ENCODE data around the gene KCNE4.

Gene KCNE4

DNA sequence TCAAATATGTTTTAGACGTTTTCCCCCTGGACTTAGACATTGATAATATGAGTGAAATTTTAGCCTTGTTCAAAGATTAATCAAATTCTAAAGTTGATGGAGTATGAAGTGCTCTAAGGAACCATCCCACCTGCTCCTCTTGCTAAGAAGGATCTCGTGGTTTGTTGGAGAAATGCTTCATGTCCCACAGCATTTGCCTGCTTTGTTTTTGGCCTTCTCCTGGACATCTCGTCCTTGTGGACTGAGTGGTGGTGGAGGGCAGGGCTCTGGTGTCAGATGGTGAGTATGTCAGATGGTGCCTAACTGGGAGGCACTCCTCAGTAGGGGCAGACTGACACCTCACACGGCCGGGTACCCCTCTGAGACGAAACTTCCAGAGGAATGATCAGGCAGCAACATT, 39.7 kb upstream of the KCNE4 start:
- TF ChIP-seq, protein P1, sequence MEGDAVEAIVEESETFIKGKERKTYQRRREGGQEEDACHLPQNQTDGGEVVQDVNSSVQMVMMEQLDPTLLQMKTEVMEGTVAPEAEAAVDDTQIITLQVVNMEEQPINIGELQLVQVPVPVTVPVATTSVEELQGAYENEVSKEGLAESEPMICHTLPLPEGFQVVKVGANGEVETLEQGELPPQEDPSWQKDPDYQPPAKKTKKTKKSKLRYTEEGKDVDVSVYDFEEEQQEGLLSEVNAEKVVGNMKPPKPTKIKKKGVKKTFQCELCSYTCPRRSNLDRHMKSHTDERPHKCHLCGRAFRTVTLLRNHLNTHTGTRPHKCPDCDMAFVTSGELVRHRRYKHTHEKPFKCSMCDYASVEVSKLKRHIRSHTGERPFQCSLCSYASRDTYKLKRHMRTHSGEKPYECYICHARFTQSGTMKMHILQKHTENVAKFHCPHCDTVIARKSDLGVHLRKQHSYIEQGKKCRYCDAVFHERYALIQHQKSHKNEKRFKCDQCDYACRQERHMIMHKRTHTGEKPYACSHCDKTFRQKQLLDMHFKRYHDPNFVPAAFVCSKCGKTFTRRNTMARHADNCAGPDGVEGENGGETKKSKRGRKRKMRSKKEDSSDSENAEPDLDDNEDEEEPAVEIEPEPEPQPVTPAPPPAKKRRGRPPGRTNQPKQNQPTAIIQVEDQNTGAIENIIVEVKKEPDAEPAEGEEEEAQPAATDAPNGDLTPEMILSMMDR (IDR thresholded peaks at IDR 0.05): no peak
- no peak overlapping the region for H3K27ac ChIP-seq

GRCh38 chr2:223019390-223019930, 32.5 kb upstream of the KCNE4 start:
- TF ChIP-seq, protein P1 (IDR thresholded peaks at IDR 0.05): no peak
- TF ChIP-seq ZFX (IDR thresholded peaks at IDR 0.05; ENCODE audit: borderline replicate concordance): no peak
- no peak overlapping the region for H3K27ac ChIP-seq

- H3K27ac ChIP-seq: no peak overlapping the region
- TF ChIP-seq, protein P1 (IDR thresholded peaks at IDR 0.05): no peak
- TF ChIP-seq ZFX (IDR thresholded peaks at IDR 0.05; ENCODE audit: borderline replicate concordance): no peak
Measured at GRCh38 chr2:223019987-223020717, 31.8 kb upstream of the KCNE4 start.

DNA sequence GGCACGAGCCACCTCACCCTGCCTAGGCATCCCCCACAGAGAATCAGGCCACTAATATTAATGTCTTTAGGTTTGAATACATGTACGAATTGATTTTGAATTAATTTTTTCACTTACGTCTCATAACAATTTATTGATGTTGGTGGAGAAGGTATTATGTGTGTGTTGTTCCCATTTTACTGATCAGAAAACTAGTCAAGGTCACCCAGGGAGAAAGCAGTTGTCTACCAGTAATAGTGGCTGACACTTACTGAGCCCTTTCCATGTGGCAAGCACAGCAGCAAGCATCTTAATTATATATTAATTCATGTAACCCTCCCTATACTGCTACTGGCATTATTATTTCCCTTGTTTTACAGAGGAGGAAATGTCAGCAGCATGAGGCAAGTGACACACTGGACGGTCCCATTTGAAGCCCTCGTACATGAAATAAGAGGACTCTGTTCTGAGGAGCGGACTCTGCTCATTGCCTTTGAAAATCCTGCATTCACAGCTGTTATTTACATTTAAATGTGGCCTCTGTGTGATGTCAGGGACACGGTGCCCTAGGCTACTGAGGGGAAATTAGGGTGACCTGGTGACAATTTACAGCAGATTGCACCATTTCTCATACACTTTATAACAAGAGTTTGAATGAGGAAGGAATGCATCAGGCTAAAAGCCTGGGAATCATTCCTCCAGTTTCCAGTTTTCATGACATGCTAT, 30.9 kb upstream of the KCNE4 start:
- TF ChIP-seq, protein P1 (IDR thresholded peaks at IDR 0.05): no peak
- TF ChIP-seq ZFX (IDR thresholded peaks at IDR 0.05; ENCODE audit: borderline replicate concordance): no peak
- H3K27ac ChIP-seq: no peak overlapping the region

- no peak for TF ChIP-seq ZFX (IDR thresholded peaks at IDR 0.05; ENCODE audit: borderline replicate concordance)
- TF ChIP-seq, protein P1 (IDR thresholded peaks at IDR 0.05): no peak
- no peak overlapping the region for H3K27ac ChIP-seq
Measured at GRCh38 chr2:223026357-223027110, 25.5 kb upstream of the KCNE4 start.

DNA sequence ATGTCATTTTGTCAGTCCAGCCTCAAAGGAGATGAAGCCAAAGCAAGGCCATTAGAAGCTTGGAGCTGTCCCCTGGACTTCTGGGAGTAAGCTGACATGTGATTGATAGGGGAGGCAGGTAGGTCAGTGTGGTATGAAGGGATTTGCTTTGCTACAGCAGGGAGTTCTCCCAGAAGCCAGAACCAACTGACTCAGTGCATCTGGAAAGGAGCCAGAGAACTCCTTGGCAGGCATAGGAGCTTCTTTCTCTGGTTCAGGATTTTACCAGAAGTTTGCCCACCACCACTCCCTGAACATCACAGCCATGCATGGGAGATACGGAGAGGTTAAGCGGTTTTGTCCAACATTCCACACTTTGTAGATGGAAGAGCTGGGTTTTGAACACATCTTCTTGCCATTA, 24.5 kb upstream of the KCNE4 start:
- H3K27ac ChIP-seq: no peak overlapping the region
- TF ChIP-seq ZFX (IDR thresholded peaks at IDR 0.05; ENCODE audit: borderline replicate concordance): no peak
- TF ChIP-seq, protein P1 (IDR thresholded peaks at IDR 0.05): no peak
